OCI-LY3 (cell line): ENCODE results near the gene RIMKLB.

Source experiments
- CTCF ChIP-seq: fragments of 200-600, 300-600 bp; sonication (generic); IDR thresholded peaks from 2 replicates; pipeline ENCODE4 v1.5.1; 2014; ENCODE audit warnings: antibody characterized with exemption, low read length, low read depth
- EZH2phosphoT487 ChIP-seq: fragments of 200-600 bp; shearing (Covaris generic); IDR thresholded peaks from 2 replicates; pipeline ENCODE4 v1.6.1; 2018; ENCODE audit warnings: antibody characterized with exemption, mixed run types, low read depth

- TF ChIP-seq CTCF (no peak), EZH2phosphoT487 (no peak)
Observed at GRCh38 chr12:8661751-8662150, 36.0 kb upstream of the RIMKLB start.
